GM18526 (cell line): ENCODE results near the gene CERS6.

Source experiments
- POLR2A ChIP-seq: IDR thresholded peaks from 3 replicates; pipeline ENCODE4 v1.6.1; 2011; ENCODE audit not compliant: insufficient read length; ENCODE audit errors: extremely low read depth

CERS6 gene

DNA sequence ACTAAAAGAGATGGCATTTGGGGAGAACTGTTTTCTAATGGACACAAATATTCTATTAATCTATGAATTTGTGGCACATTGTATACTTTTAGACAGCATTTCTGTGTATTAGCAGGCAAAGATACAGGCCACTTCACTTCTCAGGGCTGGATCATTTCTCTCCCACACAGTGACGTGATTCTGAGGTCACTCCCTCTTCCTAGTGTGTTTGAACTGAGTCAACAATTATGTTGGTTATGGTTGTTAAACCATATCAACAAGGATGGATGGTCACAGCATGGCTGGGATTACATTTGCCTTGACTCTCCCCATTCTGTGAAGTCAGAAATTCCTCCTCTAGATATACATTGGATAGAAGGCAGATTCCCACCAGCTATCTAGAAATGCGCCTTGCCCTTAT is 358.0 kb downstream of the CERS6 start:
- TF ChIP-seq POLR2A, result no peak

DNA sequence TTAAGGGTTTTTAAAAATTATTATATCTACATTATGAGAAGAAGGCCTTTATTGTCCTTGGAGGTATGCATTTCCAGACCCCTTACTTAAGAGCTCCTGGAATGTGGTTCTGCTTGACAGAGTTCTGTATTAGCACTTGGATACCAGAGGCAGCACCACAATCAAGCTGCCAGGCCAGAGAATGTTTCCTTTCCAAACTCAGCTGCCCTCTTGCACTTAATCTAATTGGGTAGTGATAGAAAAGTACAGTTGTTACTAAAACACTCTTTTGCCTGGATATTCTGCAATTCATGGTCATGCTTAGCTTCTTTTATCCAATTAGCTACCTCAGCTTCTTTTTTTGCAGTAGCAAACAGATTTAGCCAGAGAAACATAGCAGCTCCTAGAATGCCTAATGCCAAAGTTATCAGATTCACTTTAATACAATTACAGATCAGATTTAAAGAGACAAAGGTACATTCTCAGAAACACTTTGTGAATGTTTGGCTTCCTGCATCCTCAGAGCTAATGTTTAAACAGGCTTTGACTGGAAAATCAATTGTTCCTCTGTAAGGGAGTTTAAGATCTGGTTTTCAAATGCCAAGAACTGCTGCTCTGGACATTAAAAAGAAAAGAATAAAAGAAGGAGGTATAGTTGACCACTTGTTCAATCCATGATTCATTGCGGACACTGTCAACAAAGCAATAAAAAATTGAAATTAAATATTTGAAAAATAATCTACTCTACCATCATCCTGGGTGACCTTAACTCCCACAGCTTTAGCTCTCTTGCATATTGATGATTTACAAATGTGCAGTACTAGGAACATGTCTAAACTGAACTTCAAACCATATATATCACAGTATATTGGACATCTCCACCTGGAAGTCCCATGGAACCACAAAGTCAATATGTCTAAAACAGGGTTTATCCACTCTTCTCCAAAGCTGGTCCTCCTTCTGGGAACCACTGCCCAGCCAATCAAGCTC is 359.2 kb downstream of the CERS6 start:
- no peak for TF ChIP-seq POLR2A

DNA sequence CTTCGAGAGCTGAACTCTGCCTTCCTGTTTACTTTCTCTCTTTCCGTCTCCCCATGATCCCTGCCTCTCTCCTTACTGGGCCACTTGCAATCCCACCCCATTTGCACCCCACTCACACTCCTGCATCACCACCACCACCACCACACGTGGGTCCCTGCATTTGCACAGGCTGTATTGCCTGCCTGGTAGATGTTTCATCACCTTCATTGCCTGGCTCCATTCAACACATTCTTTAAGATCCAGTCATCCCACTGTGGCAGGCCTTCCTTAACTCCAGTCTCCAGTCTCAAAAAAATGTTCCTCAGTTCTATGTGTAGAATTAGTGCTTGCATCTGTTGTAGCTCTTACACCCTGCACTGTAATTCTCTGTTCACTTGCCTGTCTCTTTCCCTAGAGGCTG is 360.3 kb downstream of the CERS6 start:
- TF ChIP-seq POLR2A, result no peak

GRCh38 chr2:168819050-168819715 is 363.1 kb downstream of the CERS6 start:
- no peak for TF ChIP-seq POLR2A

DNA sequence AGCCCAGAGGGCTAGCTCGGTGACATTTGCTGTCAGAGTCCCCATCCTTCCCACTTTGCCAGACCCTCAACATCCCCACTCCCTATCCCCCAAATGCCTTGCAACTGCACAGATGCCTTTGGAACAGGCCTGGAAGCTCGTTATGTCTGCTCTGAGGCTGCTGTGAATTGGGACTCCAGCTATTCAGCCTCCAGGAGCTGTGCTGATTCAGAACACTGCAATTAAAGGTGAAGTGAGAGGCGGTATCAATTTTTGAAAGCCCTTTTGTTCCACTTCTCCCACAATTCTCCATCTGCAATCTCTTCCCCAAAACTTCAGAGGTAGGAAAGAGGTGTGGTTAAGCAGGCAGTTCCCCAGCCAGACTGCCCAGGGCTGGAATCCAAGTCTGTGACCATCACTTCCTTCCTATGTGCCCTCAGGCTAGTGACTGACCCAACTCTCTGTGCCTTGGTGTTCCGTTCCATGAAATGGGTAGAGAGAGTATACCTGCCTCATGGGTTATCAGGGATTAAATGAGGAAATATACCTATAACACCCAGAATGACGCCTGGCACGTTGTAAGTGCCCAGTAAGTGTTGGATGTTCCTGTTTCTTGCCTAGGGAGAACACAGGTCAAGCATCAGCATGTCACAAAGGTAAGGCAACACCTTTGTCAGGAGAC is 363.9 kb downstream of the CERS6 start:
- no peak for TF ChIP-seq POLR2A

- no peak for TF ChIP-seq POLR2A
Observed at GRCh38 chr2:168821577-168821976, 365.5 kb downstream of the CERS6 start.

- TF ChIP-seq POLR2A, result no peak
Observed at GRCh38 chr2:168821992-168822391, 365.9 kb downstream of the CERS6 start.
